ENCODE measurements around the gene C19orf25.

C19orf25 gene

GRCh38 chr19:1466461-1467214 lies 12.4 kb downstream of the C19orf25 start:
- no peak for DNase-seq (ENCODE audit: low read depth in 2 of 2)

- DNase-seq (ENCODE audit: low read depth in 2 of 2): no peak
Measured at GRCh38 chr19:1466018-1466460, 13.0 kb downstream of the C19orf25 start.

GRCh38 chr19:1465191-1466016 lies 13.6 kb downstream of the C19orf25 start:
- no peak for DNase-seq (ENCODE audit: low read depth in 2 of 2)

GRCh38 chr19:1461862-1462261 lies 17.2 kb downstream of the C19orf25 start:
- no peak for DNase-seq (ENCODE audit: low read depth in 2 of 2)

GRCh38 chr19:1460033-1460995 lies 18.7 kb downstream of the C19orf25 start:
- no peak for DNase-seq (ENCODE audit: low read depth in 2 of 2)

- no peak for DNase-seq (ENCODE audit: low read depth in 2 of 2)
Measured at GRCh38 chr19:1459479-1459878, 19.5 kb downstream of the C19orf25 start.

- no peak for DNase-seq (ENCODE audit: low read depth in 2 of 2)
Measured at GRCh38 chr19:1457892-1458291, 21.1 kb downstream of the C19orf25 start.

- DNase-seq (ENCODE audit: low read depth in 2 of 2): no peak
Measured at GRCh38 chr19:1457031-1457739, 21.8 kb downstream of the C19orf25 start.

GRCh38 chr19:1456121-1456900 lies 22.7 kb downstream of the C19orf25 start:
- no peak for DNase-seq (ENCODE audit: low read depth in 2 of 2)

- no peak for DNase-seq (ENCODE audit: low read depth in 2 of 2)
Measured at GRCh38 chr19:1455336-1456120, 23.5 kb downstream of the C19orf25 start.

GRCh38 chr19:1455002-1455335 lies 24.0 kb downstream of the C19orf25 start:
- no peak for DNase-seq (ENCODE audit: low read depth in 2 of 2)

- no peak for DNase-seq (ENCODE audit: low read depth in 2 of 2)
Measured at GRCh38 chr19:1453525-1454364, 25.3 kb downstream of the C19orf25 start.

GRCh38 chr19:1452802-1453524 lies 26.1 kb downstream of the C19orf25 start:
- no peak for DNase-seq (ENCODE audit: low read depth in 2 of 2)

- no peak for DNase-seq (ENCODE audit: low read depth in 2 of 2)
Measured at GRCh38 chr19:1451916-1452801, 26.9 kb downstream of the C19orf25 start.

- no peak for DNase-seq (ENCODE audit: low read depth in 2 of 2)
Measured at GRCh38 chr19:1450735-1451731, 28.0 kb downstream of the C19orf25 start.
